Measurements from ENCODE around the gene PTGER4. TPM values are rescaled to one million over a fixed set of nuclear protein-coding genes. Genes with fewer than 3 reads are reported as not detected.

The PTGER4 gene
- total RNA-seq, 1 donor from 2014 or later = 8.5 TPM

- intact Hi-C loops (cut with DNase I) = no loop called here
- ATAC-seq (no peak), DNase-seq (ENCODE audit: missing footprints) (no peak)
Measured at GRCh38 chr5:40666657-40667056, 13.1 kb upstream of the PTGER4 start.

- ATAC-seq (no peak), DNase-seq (ENCODE audit: missing footprints) (no peak)
- intact Hi-C loops (cut with DNase I) = no loop called here
Measured at GRCh38 chr5:40667161-40667663, 12.5 kb upstream of the PTGER4 start.

GRCh38 chr5:40669606-40670390 lies 9.9 kb upstream of the PTGER4 start:
- intact Hi-C loops (cut with DNase I) = no loop called here

GRCh38 chr5:40672425-40672824 lies 7.3 kb upstream of the PTGER4 start:
- DNase-seq (ENCODE audit: missing footprints) (no peak), ATAC-seq (peak; percentile 61)
- intact Hi-C loops (cut with DNase I) = no loop called here

More at GRCh38 chr5:40669606-40670390, 9.9 kb upstream of the PTGER4 start:
- DNase-seq (ENCODE audit: missing footprints) = no peak
- no peak for ATAC-seq

- ATAC-seq (no peak), DNase-seq (ENCODE audit: missing footprints) (no peak)
- intact Hi-C loops (cut with DNase I) = loop anchor here (5.0 kb wide), 1 partner anchor 52 kb away; no protein-coding TSS in a partner anchor
Measured at GRCh38 chr5:40674661-40675235, 5.0 kb upstream of the PTGER4 start.

- intact Hi-C loops (cut with DNase I) = loop anchor here (5.0 kb wide), 1 partner anchor 53 kb away; no protein-coding TSS in a partner anchor
- DNase-seq (ENCODE audit: missing footprints) (no peak), ATAC-seq (no peak)
Measured at GRCh38 chr5:40675396-40676133, 4.2 kb upstream of the PTGER4 start.

- DNase-seq (ENCODE audit: missing footprints) (no peak), ATAC-seq (no peak)
- intact Hi-C loops (cut with DNase I) = loop anchor here (5.0 kb wide), 1 partner anchor 54 kb away; no protein-coding TSS in a partner anchor
Measured at GRCh38 chr5:40676613-40677343, 2.9 kb upstream of the PTGER4 start.

GRCh38 chr5:40677456-40677855 lies 2.3 kb upstream of the PTGER4 start:
- intact Hi-C loops (cut with DNase I) = loop anchor here (5.0 kb wide), 1 partner anchor 55 kb away; no protein-coding TSS in a partner anchor
- no peak for ATAC-seq
- no peak for DNase-seq (ENCODE audit: missing footprints)

GRCh38 chr5:40678026-40678425 lies 1.7 kb upstream of the PTGER4 start:
- intact Hi-C loops (cut with DNase I) = loop anchor here (5.0 kb wide), 1 partner anchor 56 kb away; no protein-coding TSS in a partner anchor
- no peak for ATAC-seq

GRCh38 chr5:40678460-40679147 lies 1.1 kb upstream of the PTGER4 start:
- intact Hi-C loops (cut with DNase I) = loop anchor here (5.0 kb wide), 1 partner anchor 56 kb away; no protein-coding TSS in a partner anchor
- ATAC-seq = no peak

More at GRCh38 chr5:40678026-40678425, 1.7 kb upstream of the PTGER4 start:
- no peak for DNase-seq (ENCODE audit: missing footprints)

GRCh38 chr5:40679148-40679912 lies 385 bp upstream of the PTGER4 start:
- DNase-seq (ENCODE audit: missing footprints) (peak; percentile 96), ATAC-seq (peak; percentile 97)
- intact Hi-C loops (cut with DNase I) = loop anchor here (5.0 kb wide), 1 partner anchor 57 kb away; no protein-coding TSS in a partner anchor

More at GRCh38 chr5:40678460-40679147, 1.1 kb upstream of the PTGER4 start:
- DNase-seq (ENCODE audit: missing footprints) = no peak

- DNase-seq (ENCODE audit: missing footprints) (peak; percentile 69), ATAC-seq (no peak)
- intact Hi-C loops (cut with DNase I) = loop anchor here (5.0 kb wide), 2 partner anchors 109 to 289 kb away; no protein-coding TSS in a partner anchor
Measured at GRCh38 chr5:40680741-40681362, 1.1 kb downstream of the PTGER4 start.

- peak; percentile 85 for DNase-seq (ENCODE audit: missing footprints)
Measured at GRCh38 chr5:40681363-40682153, 1.8 kb downstream of the PTGER4 start.

GRCh38 chr5:40682154-40683017 lies 2.7 kb downstream of the PTGER4 start:
- DNase-seq (ENCODE audit: missing footprints) = no peak
- no peak for ATAC-seq
- intact Hi-C loops (cut with DNase I) = loop anchor here (5.0 kb wide), 2 partner anchors 110 to 290 kb away; no protein-coding TSS in a partner anchor

More at GRCh38 chr5:40681363-40682153, 1.8 kb downstream of the PTGER4 start:
- ATAC-seq = no peak
- intact Hi-C loops (cut with DNase I) = loop anchor here (5.0 kb wide), 2 partner anchors 109 to 289 kb away; no protein-coding TSS in a partner anchor

GRCh38 chr5:40683305-40683704 lies 3.6 kb downstream of the PTGER4 start:
- no peak for ATAC-seq
- intact Hi-C loops (cut with DNase I) = loop anchor here (5.0 kb wide), 2 partner anchors 111 to 291 kb away; no protein-coding TSS in a partner anchor
- no peak for DNase-seq (ENCODE audit: missing footprints)
